Measurements from ENCODE around the gene DMRT1. TPM values are rescaled to one million over a fixed set of nuclear protein-coding genes. Genes with fewer than 3 reads are reported as not detected.
A peak's percentile ranks its signal among the peaks of the same experiment; 100 is the strongest.
"Not testable (repeated sequence)": the region's sequence is repeated elsewhere in the genome, so short reads cannot be mapped to it uniquely, and the experiment has no call there.

The DMRT1 gene
- total RNA-seq, 4 donors from 2014 or later: not detected

DNA sequence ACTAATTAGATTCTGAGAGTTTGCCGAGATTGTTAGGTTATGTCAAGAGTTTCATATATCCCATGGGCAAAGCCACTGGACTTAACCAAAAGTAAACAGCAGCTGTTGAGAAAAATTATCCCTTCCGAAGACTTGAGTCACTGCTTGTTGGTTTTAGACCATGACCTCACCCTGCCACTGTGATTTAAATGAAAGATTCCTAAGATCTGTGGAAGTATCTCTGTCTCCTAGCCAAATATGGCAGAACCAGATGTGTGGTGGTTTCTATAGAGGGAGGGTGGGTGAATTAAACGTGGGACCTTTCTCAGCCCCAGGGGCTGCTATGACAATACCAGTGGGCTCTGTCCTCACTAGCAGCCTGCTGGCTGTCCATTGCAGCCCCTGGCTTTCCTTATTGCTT lies 154.3 kb downstream of the DMRT1 start:
- H3K4me3 ChIP-seq: no peak overlapping the region
- intact Hi-C loops (cut with DNase I; ENCODE audit: low total_unique reads): no loop called here
- TF ChIP-seq, protein P1, sequence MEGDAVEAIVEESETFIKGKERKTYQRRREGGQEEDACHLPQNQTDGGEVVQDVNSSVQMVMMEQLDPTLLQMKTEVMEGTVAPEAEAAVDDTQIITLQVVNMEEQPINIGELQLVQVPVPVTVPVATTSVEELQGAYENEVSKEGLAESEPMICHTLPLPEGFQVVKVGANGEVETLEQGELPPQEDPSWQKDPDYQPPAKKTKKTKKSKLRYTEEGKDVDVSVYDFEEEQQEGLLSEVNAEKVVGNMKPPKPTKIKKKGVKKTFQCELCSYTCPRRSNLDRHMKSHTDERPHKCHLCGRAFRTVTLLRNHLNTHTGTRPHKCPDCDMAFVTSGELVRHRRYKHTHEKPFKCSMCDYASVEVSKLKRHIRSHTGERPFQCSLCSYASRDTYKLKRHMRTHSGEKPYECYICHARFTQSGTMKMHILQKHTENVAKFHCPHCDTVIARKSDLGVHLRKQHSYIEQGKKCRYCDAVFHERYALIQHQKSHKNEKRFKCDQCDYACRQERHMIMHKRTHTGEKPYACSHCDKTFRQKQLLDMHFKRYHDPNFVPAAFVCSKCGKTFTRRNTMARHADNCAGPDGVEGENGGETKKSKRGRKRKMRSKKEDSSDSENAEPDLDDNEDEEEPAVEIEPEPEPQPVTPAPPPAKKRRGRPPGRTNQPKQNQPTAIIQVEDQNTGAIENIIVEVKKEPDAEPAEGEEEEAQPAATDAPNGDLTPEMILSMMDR (IDR thresholded peaks at IDR 0.05): no peak
- TF ChIP-seq POLR2A (IDR thresholded peaks at IDR 0.05): no peak
- no peaks in the 10 kb centered on the region for H3K4me1 ChIP-seq
- DNase-seq: no peak
- peaks cover 0 to 4% of the 10 kb centered on the region in 2 donors for H3K27me3 ChIP-seq
- no peaks in the 10 kb centered on the region for H3K9me3 ChIP-seq
- H3K27ac ChIP-seq: no peak overlapping the region
- no peaks in the 10 kb centered on the region for H3K36me3 ChIP-seq

DNA sequence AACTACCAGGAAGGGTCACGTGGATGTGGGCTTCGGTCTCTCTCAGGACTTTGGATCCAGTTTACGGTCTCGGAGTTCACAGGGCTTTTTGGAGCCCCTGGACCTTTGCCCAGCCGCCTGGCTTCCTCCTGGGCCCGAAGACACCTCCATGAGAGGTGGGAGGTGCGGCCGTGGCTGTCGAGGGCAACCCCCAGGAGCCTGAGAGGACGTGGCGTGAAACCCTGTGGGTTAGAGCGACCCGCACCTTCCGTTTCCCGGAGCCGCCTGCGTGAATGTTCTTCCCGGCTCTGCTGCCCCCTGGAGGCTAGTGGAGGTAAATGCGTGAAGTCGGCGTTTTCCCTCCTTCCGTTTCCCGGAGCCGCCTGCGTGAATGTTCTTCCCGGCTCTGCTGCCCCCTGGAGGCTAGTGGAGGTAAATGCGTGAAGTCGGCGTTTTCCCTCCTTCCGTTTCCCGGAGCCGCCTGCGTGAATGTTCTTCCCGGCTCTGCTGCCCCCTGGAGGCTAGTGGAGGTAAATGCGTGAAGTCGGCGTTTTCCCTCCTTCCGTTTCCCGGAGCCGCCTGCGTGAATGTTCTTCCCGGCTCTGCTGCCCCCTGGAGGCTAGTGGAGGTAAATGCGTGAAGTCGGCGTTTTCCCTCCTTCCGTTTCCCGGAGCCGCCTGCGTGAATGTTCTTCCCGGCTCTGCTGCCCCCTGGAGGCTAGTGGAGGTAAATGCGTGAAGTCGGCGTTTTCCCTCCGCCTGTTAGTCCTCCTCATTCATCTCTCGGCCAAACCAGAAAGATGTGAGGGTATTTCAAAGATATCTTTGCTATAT lies 157.0 kb downstream of the DMRT1 start:
- H3K9me3 ChIP-seq; H3K4me1 ChIP-seq; DNase-seq; H3K36me3 ChIP-seq; H3K27me3 ChIP-seq; H3K27ac ChIP-seq; intact Hi-C loops (cut with DNase I; ENCODE audit: low total_unique reads); H3K4me3 ChIP-seq: not testable (repeated sequence)

DNA sequence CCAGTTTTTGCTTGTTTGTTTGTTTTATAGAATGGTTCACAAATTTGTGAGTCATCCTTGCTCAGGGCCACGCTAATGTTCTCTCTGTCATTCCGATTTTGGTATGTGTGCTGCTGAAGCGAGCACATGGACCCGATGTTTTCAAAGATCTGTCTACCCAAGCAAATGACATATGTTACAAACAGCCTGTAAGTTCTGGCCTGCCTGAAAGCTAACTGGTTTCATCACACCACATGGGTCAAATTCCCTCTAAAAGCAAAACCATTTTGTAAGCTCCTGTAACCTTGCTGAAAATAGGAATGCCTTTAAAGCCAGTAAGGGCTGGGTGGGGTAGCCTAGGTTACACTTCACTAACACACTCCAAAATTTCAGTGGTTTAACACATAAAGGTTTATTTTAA lies 160.3 kb downstream of the DMRT1 start:
- no peak for DNase-seq
- Histone ChIP-seq H3K27ac (no peak overlapping the region), H3K9me3 (no peaks in the 10 kb centered on the region), H3K36me3 (no peaks in the 10 kb centered on the region), H3K27me3 (no peaks in the 10 kb centered on the region), H3K4me1 (no peaks in the 10 kb centered on the region), H3K4me3 (no peak overlapping the region)
- TF ChIP-seq, protein P1 (IDR thresholded peaks at IDR 0.05): no peak
- TF ChIP-seq POLR2A (IDR thresholded peaks at IDR 0.05): no peak
- intact Hi-C loops (cut with DNase I; ENCODE audit: low total_unique reads): no loop called here

DNA sequence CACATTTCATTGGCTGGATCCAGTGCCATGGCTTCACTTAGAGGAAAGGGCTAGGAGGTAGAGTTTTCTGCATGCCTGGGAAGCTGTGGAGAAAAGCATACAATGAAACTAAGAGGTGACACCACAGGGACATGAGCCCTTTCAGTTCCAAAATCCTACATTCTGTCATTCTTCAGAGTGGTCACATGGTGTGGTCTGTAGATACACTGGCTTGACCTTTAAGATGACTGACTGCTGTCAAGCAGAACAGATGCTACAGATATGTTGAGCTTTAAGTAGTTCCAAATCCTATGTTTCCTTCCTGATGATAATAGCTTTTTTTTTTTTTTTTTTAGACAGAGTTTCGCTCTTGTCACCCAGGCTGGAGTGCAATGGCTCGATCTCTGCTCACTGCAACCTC lies 161.2 kb downstream of the DMRT1 start:
- Histone ChIP-seq H3K27me3 (no peaks in the 10 kb centered on the region), H3K9me3 (no peaks in the 10 kb centered on the region), H3K4me3 (no peak overlapping the region), H3K36me3 (no peaks in the 10 kb centered on the region), H3K4me1 (no peaks in the 10 kb centered on the region), H3K27ac (no peak overlapping the region)
- TF ChIP-seq, protein P1 (IDR thresholded peaks at IDR 0.05): no peak
- TF ChIP-seq POLR2A (IDR thresholded peaks at IDR 0.05): no peak
- intact Hi-C loops (cut with DNase I; ENCODE audit: low total_unique reads): no loop called here
- DNase-seq: no peak

DNA sequence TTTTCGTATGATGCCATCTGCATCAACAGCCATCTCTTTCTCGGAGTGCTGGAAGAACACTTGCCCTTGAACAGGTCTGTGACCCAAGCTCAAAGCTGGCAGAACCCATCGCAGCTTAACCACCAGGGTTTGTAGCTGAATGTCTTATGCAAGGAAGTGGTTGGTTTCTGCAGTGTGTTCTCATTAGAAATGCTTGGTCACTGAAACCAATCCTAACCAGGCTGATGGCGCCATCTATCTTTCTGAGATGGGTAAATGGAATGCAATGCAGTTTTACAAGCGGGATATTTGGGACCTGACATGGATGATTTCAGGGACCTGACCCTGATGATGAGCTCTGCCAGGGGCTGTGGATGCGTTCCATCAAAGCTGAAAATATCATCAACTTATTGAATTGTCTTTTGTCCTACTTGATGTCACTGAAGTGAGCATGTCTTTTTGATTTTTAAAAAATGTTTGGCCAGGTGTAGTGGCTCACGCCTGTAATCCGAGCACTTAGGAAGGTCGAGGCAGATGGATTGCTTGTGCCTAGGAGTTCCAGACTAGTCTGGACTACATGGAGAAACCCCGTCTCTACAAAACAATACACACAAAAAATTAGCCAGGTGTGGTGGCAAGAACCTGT lies 163.7 kb downstream of the DMRT1 start:
- Histone ChIP-seq H3K4me3 (no peak overlapping the region), H3K9me3 (no peaks in the 10 kb centered on the region), H3K36me3 (no peaks in the 10 kb centered on the region), H3K4me1 (no peaks in the 10 kb centered on the region), H3K27ac (no peak overlapping the region), H3K27me3 (no peaks in the 10 kb centered on the region)
- no peak for TF ChIP-seq POLR2A (IDR thresholded peaks at IDR 0.05)
- TF ChIP-seq, protein P1 (IDR thresholded peaks at IDR 0.05): peak in 2 of 4 experiments; percentile 28
- DNase-seq: no peak
- intact Hi-C loops (cut with DNase I; ENCODE audit: low total_unique reads): no loop called here

Measured in uterus (tissue), 4 donors.